Activated CD4-positive, alpha-beta T cell treated with anti-CD3 and anti-CD28 coated beads, Interleukin-2, amount 50 U/mL, for 48 hours (primary cell): ENCODE data around the gene SLC22A15.
"Not testable (repeated sequence)": the region's sequence is repeated elsewhere in the genome, so short reads cannot be mapped to it uniquely, and the experiment has no call there.

Experiments
- DNase-seq, 2 experiments: peaks; one replicate each; pipeline ENCODE4 v3.0.0-alpha.2; 2020

The SLC22A15 gene

DNA sequence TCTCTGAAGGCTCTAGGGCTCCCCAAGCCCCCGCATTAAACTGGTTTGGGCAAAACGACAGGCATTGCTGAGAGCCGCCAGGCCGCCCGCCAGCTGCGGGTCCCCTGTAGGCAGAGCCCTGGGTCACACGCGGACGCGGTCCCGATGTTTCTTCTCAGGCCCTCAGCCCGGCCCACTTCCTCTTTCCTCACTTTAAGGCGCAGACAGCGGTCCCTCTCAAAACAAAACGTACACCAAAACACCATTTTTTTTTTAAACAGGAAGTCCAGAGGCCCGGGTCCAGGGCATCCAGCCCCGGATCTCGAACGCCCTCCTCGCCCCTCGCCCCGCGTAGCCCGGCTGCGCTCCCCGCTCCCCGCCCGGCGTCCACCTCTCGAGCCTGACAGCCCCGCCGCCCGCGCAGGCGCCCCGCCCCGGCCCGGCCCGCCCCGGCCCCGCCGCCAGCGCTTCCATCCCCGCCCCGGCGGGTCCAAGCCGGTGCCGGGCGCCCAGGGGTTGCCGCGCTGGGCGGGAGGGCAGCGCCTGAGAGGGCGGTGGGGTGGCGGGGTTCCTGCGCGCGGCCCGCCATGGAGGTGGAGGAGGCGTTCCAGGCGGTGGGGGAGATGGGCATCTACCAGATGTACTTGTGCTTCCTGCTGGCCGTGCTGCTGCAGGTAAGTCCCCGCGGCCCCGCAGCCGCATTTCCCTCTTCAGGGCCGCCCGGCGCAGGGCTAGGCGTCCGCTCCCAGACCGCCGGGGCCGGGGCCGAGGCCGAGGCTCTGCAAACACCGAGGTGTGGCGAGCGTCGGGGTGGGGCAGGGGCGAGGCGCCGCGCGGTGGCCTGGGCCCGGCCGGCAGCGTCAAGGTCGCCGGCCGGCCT is at the start of gene SLC22A15:
TSS of gene SLC22A15 (plus strand) at position 452 of the 859 bp plus-strand sequence. CDS start at position 567, 115 bp downstream.
- DNase-seq: peak; percentile 34 to 50

DNA sequence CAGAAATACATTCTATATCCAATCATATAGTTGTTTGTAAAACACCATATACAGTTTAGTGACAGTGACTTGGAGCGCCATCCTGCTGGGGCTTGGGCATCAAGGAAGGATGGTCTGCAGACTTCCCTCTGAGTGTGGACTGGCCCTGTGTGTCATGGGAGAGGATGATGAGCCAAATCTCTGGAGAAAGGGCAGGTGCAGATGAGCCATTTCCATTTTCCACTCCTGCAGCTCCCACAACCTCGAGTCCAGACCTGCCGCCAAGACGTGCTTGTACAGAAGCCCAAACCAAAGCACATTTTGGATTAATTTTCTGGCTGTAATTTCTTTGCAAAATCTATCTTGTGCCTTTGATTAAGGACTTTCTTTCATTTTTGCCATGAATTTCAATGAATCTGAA is 48.3 kb upstream of the SLC22A15 start:
- DNase-seq: no peak

- DNase-seq: no peak
Observed at GRCh38 chr1:115929881-115930280, 46.4 kb upstream of the SLC22A15 start.

DNA sequence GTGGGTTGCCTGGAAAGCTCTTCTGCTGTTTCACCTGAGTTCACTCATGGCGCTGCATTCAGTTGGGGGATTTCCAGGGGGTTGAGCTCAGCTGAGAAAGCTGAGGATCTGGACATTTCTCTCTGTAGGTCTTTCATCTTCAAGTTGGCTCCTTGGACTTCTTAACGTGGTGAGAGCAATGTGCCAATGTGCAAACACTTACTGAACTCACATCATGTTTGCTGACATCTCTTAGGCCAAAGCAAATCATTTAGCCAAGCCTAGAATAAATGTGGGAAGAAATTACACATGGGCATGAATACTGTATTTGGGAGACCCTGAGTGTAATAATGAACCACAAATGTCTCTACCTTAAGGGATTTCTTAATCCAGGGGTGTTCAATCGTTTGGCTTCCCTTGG is 42.7 kb upstream of the SLC22A15 start:
- DNase-seq: no peak

GRCh38 chr1:115939455-115939854 is 36.9 kb upstream of the SLC22A15 start:
- DNase-seq: no peak

- no peak for DNase-seq
Observed at GRCh38 chr1:115946116-115946515, 30.2 kb upstream of the SLC22A15 start.

DNA sequence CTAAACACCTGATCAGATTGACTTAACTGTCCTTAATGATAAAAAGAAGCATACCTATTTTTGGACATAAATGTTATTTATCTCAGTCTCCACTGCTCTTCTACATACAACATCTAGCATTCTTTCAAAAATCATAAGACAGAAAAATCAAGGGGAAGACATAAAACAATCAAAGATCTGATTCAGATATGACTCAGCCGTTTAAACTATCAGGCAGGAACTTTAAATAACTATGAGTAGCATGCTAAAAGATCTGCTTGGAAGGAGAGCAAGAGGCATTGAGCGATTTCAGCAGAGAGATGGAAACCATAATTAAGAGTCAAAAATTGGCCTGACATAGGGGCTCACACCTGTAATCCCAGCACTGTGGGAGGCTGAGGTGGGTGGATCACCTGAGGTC is 27.2 kb upstream of the SLC22A15 start:
- no peak for DNase-seq

GRCh38 chr1:115951560-115951959 is 24.8 kb upstream of the SLC22A15 start:
- DNase-seq: no peak

- DNase-seq: no peak
Observed at GRCh38 chr1:115952547-115952946, 23.8 kb upstream of the SLC22A15 start.

- DNase-seq: no peak
Observed at GRCh38 chr1:115953180-115953579, 23.1 kb upstream of the SLC22A15 start.

GRCh38 chr1:115954684-115955083 is 21.6 kb upstream of the SLC22A15 start:
- DNase-seq: no peak

DNA sequence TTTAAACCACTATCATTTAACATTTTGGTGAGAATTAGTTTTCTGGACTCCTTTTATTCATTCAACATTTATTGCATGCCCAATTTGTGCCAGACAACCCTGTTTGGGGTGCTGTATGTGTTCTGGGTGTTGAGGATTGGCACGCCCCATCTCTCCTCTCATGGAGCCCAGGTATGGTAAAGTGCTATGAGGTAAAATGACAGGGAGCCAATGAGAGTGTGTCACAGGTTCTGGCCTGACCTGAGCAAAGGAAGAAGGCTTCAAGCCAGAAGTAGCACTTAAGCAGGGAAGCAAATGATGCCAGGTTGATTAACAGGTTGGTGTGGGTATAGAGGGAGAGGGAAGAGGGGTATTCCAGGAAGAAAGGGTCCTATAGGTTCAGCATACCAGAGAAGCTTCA is 21.1 kb upstream of the SLC22A15 start:
- DNase-seq: no peak

DNA sequence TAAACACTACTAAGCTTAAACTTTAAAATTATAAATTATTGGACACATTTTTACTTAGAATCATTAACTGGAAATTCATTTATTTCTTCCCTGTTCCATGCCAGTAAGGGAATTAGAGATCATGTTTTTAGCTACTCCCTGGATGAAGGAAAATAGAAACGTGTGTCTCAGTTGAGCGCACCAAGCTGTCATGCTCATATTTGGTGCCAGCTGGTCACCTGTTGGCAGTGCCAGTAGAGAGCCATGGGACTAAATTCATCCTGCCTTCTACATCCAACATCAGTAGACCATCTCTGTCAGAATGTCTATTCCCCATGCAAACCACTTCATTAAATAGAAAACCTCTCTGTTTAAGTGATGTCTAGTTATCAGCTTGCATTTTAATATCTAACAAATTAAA is 17.4 kb upstream of the SLC22A15 start:
- no peak for DNase-seq

- DNase-seq: no peak
Observed at GRCh38 chr1:115969509-115969908, 6.8 kb upstream of the SLC22A15 start.

DNA sequence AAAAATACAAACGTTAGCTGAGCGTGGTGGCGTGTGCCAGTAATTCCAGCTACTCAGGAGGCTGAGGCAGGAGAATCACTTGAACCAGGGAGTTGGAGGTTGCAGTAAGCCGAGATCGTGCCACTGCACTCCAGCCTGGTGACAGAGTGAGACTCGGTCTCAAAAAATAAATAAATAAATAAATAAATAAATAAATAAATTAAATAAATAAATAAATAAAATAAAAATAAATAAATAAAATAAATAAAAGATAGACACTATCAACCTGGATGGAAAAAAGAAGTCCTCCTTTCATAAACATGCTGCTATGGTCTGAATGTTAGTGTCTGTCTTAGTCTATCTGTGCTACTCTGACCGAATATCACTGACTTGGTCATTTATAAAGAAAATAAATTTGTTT is 4.5 kb upstream of the SLC22A15 start:
- DNase-seq: not testable (repeated sequence)

DNA sequence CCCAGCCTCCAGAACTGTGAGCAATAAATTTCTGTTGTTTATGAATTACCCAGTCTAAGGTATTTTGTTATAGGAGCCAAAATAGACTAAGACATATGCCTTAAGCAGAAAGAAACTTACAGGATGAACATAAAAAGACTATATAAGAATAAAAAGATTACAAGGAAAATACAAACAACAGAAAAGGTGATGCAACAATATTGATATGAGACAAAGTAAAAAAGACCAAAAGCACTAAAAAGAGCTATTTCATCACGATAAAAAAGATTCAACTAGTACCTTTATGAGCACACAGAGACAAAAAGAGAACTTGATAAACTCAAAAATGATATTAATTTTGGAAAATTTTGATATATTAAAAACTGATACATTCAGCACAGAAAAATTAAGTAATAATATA is 3.2 kb upstream of the SLC22A15 start:
- no peak for DNase-seq

- no peak for DNase-seq
Observed at GRCh38 chr1:115975569-115976061, 698 bp upstream of the SLC22A15 start.

- DNase-seq: no peak
Observed at GRCh38 chr1:115976921-115977498, 697 bp downstream of the SLC22A15 start.

DNA sequence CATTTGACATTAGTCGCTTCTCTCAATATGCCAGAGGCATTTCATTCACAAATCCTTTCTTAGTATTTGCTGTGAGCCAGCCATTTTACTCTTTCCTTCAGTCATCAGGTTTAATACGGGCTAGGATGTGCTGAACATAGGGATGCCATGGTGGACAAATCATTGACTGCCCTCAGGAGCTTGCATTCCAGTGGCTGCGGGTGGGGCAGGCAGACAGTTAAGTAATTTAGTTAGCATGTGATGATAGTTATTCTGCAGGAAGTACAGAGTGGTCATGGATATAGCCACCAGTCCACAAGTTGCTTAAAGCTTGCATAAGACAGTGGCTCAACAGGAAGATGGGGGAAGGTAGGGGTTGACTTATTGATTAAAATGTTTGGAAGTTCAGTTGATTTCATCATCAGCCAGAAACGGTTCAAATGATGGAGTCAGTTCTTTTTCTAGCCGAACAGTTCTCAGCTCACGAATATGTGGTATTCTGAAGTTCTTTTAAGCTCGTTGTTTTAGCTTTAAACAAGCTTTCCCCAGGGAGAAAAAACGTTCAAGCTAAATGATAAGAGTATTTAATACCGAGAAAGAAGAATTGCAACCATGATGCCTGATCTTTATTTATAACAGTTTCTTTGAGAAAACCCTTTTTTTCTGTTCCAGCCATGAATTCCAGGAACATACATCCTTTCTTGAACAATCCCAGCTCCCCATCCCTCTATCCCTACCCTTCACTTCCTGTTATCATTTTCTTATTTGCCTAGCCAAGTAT is 1.4 kb downstream of the SLC22A15 start:
- DNase-seq: no peak

- no peak for DNase-seq
Observed at GRCh38 chr1:115978292-115978941, 2.1 kb downstream of the SLC22A15 start.

GRCh38 chr1:115980156-115980555 is 3.8 kb downstream of the SLC22A15 start:
- no peak for DNase-seq

- peak; percentile 10 to 16 for DNase-seq
Observed at GRCh38 chr1:115980998-115981993, 5.0 kb downstream of the SLC22A15 start.
